Activated naive CD8-positive, alpha-beta T cell treated with anti-CD3 and anti-CD28 coated beads for 36 hours (primary cell): ENCODE data around the gene MKS1. TPM values are rescaled to one million over a fixed set of nuclear protein-coding genes. Genes with fewer than 3 reads are reported as not detected.

ENCODE experiments used
- DNase-seq: peaks from one replicate; pipeline ENCODE4 v3.0.0; 2021
- H3K27ac Mint-ChIP-seq: one replicate; pipeline ENCODE4 v1.8.0; 2022; ENCODE audit warnings: mild to moderate bottlenecking, moderate library complexity, mixed read lengths
- H3K27me3 Mint-ChIP-seq: one replicate; pipeline ENCODE4 v1.8.0; 2022; ENCODE audit warnings: mild to moderate bottlenecking, mixed read lengths
- H3K36me3 Mint-ChIP-seq: one replicate; pipeline ENCODE4 v1.8.0; 2021; ENCODE audit warnings: mild to moderate bottlenecking, mixed read lengths
- H3K4me1 Mint-ChIP-seq: one replicate; pipeline ENCODE4 v1.8.0; 2021; ENCODE audit warnings: mixed read lengths
- H3K4me3 Mint-ChIP-seq: one replicate; pipeline ENCODE4 v1.8.0; 2022; ENCODE audit warnings: mild to moderate bottlenecking, moderate library complexity, mixed read lengths
- H3K9me3 Mint-ChIP-seq: one replicate; pipeline ENCODE4 v1.8.0; 2022; ENCODE audit warnings: mixed read lengths
- total RNA-seq, 2 experiments: library from RNA; stranded (reverse); gene quantifications; one replicate each; pipeline ENCODE4 v1.2.3, GENCODE V29; 2021

Gene MKS1
- total RNA-seq, 2 experiments from 2014 or later, result 24.3 to 27.0 TPM

GRCh38 chr17:58172369-58173071 is 46.5 kb downstream of the MKS1 start:
- H3K36me3 Mint-ChIP-seq, result no peaks in the 10 kb centered on the region
- no peaks in the 10 kb centered on the region for H3K27me3 Mint-ChIP-seq
- no peak overlapping the region for H3K4me3 Mint-ChIP-seq
- H3K27ac Mint-ChIP-seq, result peak overlapping the region; percentile 58
- H3K4me1 Mint-ChIP-seq, result peaks cover 25% of the 10 kb centered on the region
- H3K9me3 Mint-ChIP-seq, result peaks cover 2% of the 10 kb centered on the region
- peak; percentile 22 for DNase-seq

DNA sequence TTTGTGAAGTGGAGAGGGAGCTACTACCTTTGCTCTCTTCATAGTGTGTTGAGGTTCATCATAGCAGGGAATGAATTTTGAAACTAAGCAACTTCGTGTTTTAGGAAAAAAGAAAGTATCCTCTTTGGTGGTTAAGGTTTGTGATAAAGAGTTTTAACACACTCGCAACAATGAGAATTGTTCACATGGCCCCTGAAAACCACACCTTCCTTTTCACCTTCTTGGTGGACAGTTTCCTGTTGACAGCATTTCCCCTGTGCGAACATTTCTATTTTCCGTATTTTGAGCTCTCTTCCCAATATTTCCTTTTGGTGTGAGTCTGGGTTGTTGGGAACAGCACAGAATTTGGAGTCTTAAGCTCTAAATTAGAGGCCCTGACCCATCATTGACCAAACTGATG is 48.4 kb downstream of the MKS1 start:
- H3K4me1 Mint-ChIP-seq, result peaks cover 25% of the 10 kb centered on the region
- H3K27me3 Mint-ChIP-seq, result no peaks in the 10 kb centered on the region
- H3K4me3 Mint-ChIP-seq, result no peak overlapping the region
- DNase-seq, result no peak
- H3K27ac Mint-ChIP-seq, result peak overlapping the region; percentile 30
- peaks cover 2% of the 10 kb centered on the region for H3K9me3 Mint-ChIP-seq
- no peaks in the 10 kb centered on the region for H3K36me3 Mint-ChIP-seq

DNA sequence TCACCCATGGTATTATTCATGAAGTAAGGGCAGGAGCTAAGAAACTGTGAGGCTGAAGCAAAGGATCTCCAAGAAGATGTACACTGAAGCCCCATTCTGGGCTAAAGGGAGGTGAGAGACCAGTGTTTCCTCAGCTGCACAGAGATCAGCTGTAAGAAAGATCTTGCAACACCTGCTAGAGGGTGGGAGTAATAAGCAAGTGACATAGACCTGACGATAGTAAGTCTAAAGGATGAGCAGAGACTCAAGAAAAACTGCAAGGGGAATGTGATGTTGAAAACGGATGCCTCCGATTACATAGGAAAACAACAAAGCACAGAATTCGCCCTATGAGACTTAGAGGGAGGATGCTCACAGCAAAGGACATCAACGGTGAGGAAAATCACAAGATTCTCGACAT is 52.4 kb downstream of the MKS1 start, which contains the start of gene OR4D2:
OR4D2 (plus strand) TSS at position 301 of the 400 bp plus-strand sequence. CDS start 2,674 bp downstream, outside the sequence.
- Mint-ChIP-seq H3K9me3 (peaks cover 4% of the 10 kb centered on the region), H3K4me3 (no peak within 1 kb of the TSS), H3K4me1 (peaks cover 19% of the 10 kb centered on the region), H3K27me3 (no peaks in the 10 kb centered on the region), H3K36me3 (no peaks in the 10 kb centered on the region), H3K27ac (no peak within 1 kb of the TSS)
- no peak for DNase-seq

- H3K27me3 Mint-ChIP-seq, result no peaks in the 10 kb centered on the region
- no peak for DNase-seq
- peaks cover 14% of the 10 kb centered on the region for H3K4me1 Mint-ChIP-seq
- no peak overlapping the region for H3K4me3 Mint-ChIP-seq
- H3K9me3 Mint-ChIP-seq, result peaks cover 4% of the 10 kb centered on the region
- no peak overlapping the region for H3K27ac Mint-ChIP-seq
- H3K36me3 Mint-ChIP-seq, result no peaks in the 10 kb centered on the region
These were observed 53.1 kb downstream of the MKS1 start for GRCh38 chr17:58165981-58166380.

DNA sequence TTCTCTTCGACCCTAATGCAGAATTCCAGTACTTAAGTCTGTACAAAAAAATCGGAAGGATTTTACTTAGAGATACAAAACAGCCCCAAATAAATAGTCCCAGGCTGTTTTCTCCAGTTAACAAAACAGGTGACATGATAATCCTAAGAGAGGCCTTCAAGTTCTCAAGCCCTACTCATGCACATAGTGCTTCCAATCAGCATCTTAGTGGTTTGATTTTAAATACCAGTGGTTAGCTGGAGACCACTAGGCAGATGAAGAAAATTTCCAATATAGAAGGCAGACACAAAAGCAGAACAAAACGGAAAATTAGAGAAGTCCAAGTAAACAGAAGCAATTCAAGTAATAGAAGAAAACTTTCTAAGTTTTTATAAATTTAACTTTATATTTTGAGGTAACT is 57.5 kb downstream of the MKS1 start:
- Mint-ChIP-seq H3K4me1 (peaks cover 9% of the 10 kb centered on the region), H3K36me3 (no peaks in the 10 kb centered on the region), H3K27ac (no peak overlapping the region), H3K9me3 (peaks cover 2% of the 10 kb centered on the region), H3K4me3 (no peak overlapping the region), H3K27me3 (no peaks in the 10 kb centered on the region)
- DNase-seq, result no peak

- no peak overlapping the region for H3K27ac Mint-ChIP-seq
- H3K27me3 Mint-ChIP-seq, result no peaks in the 10 kb centered on the region
- peaks cover 2% of the 10 kb centered on the region for H3K9me3 Mint-ChIP-seq
- H3K36me3 Mint-ChIP-seq, result no peaks in the 10 kb centered on the region
- no peak overlapping the region for H3K4me3 Mint-ChIP-seq
- DNase-seq, result no peak
- peaks cover 25% of the 10 kb centered on the region for H3K4me1 Mint-ChIP-seq
These were observed 60.9 kb downstream of the MKS1 start for GRCh38 chr17:58158181-58158580.

DNA sequence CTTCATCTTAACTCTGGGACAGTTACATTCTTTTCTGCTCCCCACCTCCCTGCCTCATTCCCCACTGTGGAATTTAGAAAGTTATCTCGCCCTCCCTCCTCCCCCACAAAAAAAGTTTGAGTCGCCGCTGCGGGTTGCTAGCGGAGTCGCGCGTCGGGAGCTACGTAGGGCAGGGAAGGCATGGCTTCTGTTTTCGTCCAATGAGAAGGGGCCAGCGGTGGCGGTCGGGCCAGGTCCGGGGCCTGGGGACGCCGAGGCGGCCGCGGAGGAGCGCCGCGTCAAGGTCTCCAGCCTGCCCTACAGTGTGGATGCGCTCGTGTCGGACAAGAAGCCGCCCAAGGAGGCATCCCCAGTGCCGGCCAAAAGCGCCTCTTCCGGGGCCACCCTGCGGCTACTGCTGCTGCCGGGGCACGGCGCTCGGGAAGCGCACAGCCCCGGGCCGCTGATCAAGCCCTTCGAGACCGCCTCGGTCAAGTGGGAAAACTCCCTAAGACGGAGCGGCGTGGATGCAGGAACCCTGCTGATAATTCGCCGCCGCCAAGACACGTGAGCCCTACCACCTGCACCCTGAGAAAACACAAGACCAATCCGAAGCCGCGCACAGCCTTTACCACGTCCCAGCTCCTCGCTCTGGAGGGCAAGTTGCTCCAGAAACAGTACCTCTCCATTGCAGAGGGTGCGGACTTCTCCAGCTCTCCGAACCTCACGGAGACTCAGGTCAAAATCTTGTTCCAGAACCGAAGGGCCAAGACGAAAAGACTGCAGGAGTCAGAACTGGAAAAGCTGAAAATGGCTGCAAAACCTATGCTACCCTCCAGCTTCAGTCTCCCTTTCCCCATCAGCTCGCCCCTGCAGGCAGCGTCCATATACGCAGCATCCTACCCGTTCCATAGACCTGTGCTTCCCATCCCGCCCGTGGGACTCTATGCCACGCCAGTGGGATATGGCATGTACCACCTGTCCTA is 61.9 kb downstream of the MKS1 start:
- H3K9me3 Mint-ChIP-seq, result no peaks in the 10 kb centered on the region
- peak; percentile 65 for DNase-seq
- peak overlapping the region; percentile 80 for H3K27ac Mint-ChIP-seq
- no peaks in the 10 kb centered on the region for H3K36me3 Mint-ChIP-seq
- peaks cover 35% of the 10 kb centered on the region for H3K4me1 Mint-ChIP-seq
- no peaks in the 10 kb centered on the region for H3K27me3 Mint-ChIP-seq
- H3K4me3 Mint-ChIP-seq, result peak overlapping the region; percentile 79

Other genes with a start within 250 kb of the MKS1 start
- 10 to 100 TPM; 22.8 to 23.0 TPM for gene VEZF1, start 231.0 kb downstream of the MKS1 start, total RNA-seq
- gene SRSF1, start 212.0 kb downstream of the MKS1 start, total RNA-seq, result 100 to 1,000 TPM; 441 to 469 TPM
- gene DYNLL2, start 135.8 kb downstream of the MKS1 start, total RNA-seq, result 10 to 100 TPM; 33.4 to 33.5 TPM
- under 1 TPM; 0.14 to 0.22 TPM for gene OR4D1, start 70.9 kb downstream of the MKS1 start, total RNA-seq
- gene OR4D2, start 52.3 kb downstream of the MKS1 start, total RNA-seq, result not detected
- gene EPX, start 26.5 kb downstream of the MKS1 start, total RNA-seq, result not detected
- not detected for gene LPO, start 19.3 kb upstream of the MKS1 start, total RNA-seq
- gene MPO, start 61.7 kb upstream of the MKS1 start, total RNA-seq, result not detected
- gene TSPOAP1, start 109.5 kb upstream of the MKS1 start, total RNA-seq, result 10 to 100 TPM; 13.7 to 15.4 TPM
- gene SUPT4H1, start 132.9 kb upstream of the MKS1 start, total RNA-seq, result 100 to 1,000 TPM; 136 to 139 TPM
- gene RNF43, start 198.3 kb upstream of the MKS1 start, total RNA-seq, result under 1 TPM; 0.41 to 0.48 TPM